ENCODE data around the gene GRID1.

DNA sequence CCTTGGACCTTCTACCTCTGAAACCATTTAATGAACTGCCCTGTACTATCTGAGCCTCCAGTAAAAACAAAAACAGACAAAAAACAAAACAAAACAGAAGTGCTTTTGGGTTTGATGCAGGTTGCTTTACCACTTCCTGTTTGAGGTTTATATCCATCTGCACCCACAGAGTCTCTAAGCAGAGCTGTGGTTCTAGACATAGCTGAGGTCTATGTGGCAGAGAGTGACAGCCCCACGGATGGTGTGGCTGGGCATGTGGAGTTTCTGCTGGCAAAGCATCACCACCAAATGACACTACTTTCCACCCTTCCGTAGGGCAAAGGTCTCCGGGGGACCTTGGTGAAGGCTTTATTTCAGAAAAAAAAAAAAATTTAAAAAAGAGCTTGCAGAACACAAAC is 754.2 kb downstream of the GRID1 start:
- TF ChIP-seq EZH2 (IDR thresholded peaks at IDR 0.05; ENCODE audit: insufficient read depth, poor library complexity, severe bottlenecking) (no peak), EZH2phosphoT487 (IDR thresholded peaks at IDR 0.05; ENCODE audit: insufficient read depth, low read depth) (no peak)
